OCI-LY7 (cell line): ENCODE data around the gene FUT8. TPM values are rescaled to one million over a fixed set of nuclear protein-coding genes. Genes with fewer than 3 reads are reported as not detected.

ENCODE experiments used
- BruUV-seq: library from RNA; stranded (reverse); fragments of 400-500 nt; replicated peaks from 2 replicates; lab custom pipeline; 2021; lab: Mats Ljungman, UMichigan
- CTCF ChIA-PET: fragments of 300-600 bp; sonication (Branson Sonifier 250); formaldehyde crosslinking; loops from one replicate; lab custom pipeline; 2022; ENCODE audit warnings: antibody characterized with exemption; ENCODE audit not compliant: unreplicated experiment; lab: Charles Lee
- POLR2A ChIA-PET: fragments of 300-600 bp; sonication (Branson Sonifier 250); formaldehyde crosslinking; loops from one replicate; lab custom pipeline; 2022; ENCODE audit warnings: antibody characterized with exemption; lab: Charles Lee
- DNase-seq: peaks from one replicate; pipeline ENCODE4 v3.0.0-alpha.2; 2015; ENCODE audit warnings: low spot score
- H2AFZ ChIP-seq: fragments of 200-600 bp; sonication (generic), shearing (Covaris generic); 2 replicates; pipeline ENCODE4 v1.6.1; 2014; ENCODE audit warnings: mild to moderate bottlenecking, antibody characterized with exemption, low read length, moderate library complexity
- H3K27ac ChIP-seq: fragments of 200-600 bp; sonication (generic); 2 replicates; pipeline ENCODE4 v1.5.1; 2014; ENCODE audit warnings: mixed run types, low read depth, mild to moderate bottlenecking, moderate library complexity, low read length, inconsistent platforms; ENCODE audit not compliant: poor library complexity, severe bottlenecking
- H3K36me3 ChIP-seq: fragments of 200-600 bp; sonication (generic); 2 replicates; pipeline ENCODE4 v1.6.1; 2014; ENCODE audit warnings: mild to moderate bottlenecking, antibody characterized with exemption, low read length, moderate library complexity, mixed read lengths; ENCODE audit not compliant: insufficient read depth
- H3K4me1 ChIP-seq: fragments of 200-600 bp; sonication (generic); 2 replicates; pipeline ENCODE4 v1.5.1; 2014; ENCODE audit warnings: mild to moderate bottlenecking, low read length; ENCODE audit not compliant: insufficient read depth, poor library complexity, severe bottlenecking
- H3K4me2 ChIP-seq: fragments of 200-600 bp; sonication (generic); 2 replicates; pipeline ENCODE4 v1.6.1; 2014; ENCODE audit warnings: mild to moderate bottlenecking, low read length
- H3K4me3 ChIP-seq: fragments of 200-600 bp; sonication (generic); 2 replicates; pipeline ENCODE4 v1.5.1; 2014; ENCODE audit warnings: mild to moderate bottlenecking, low read depth, low read length; ENCODE audit not compliant: poor library complexity, severe bottlenecking
- H3K79me2 ChIP-seq: fragments of 200-600 bp; sonication (generic); 2 replicates; pipeline ENCODE4 v1.6.1; 2016; ENCODE audit warnings: low read depth, mild to moderate bottlenecking, low read length, moderate library complexity, mixed read lengths; ENCODE audit not compliant: insufficient read depth
- H3K9me2 ChIP-seq: fragments of 200-600 bp; sonication (generic); 2 replicates; pipeline ENCODE4 v1.6.1; 2016; ENCODE audit warnings: mild to moderate bottlenecking, low read length, mixed read lengths; ENCODE audit not compliant: insufficient read depth
- H3K9me3 ChIP-seq: fragments of 200-600 bp; sonication (generic); 2 replicates; pipeline ENCODE4 v1.6.1; 2014; ENCODE audit warnings: mild to moderate bottlenecking, mixed run types, low read length, mixed read lengths
- H4K20me1 ChIP-seq: fragments of 200-600 bp; sonication (generic); 2 replicates; pipeline ENCODE4 v1.6.1; 2014; ENCODE audit warnings: mild to moderate bottlenecking, antibody characterized with exemption, low read length, moderate library complexity, mixed read lengths; ENCODE audit not compliant: insufficient read depth
- CTCF ChIP-seq: fragments of 200-600 bp; sonication (generic); conservative IDR thresholded peaks from 2 replicates; pipeline ENCODE4 v1.5.1; 2014; ENCODE audit warnings: mild to moderate bottlenecking, antibody characterized with exemption, low read length, moderate library complexity, mixed read lengths
- EZH2phosphoT487 ChIP-seq: fragments of 200-600 bp; sonication (generic); IDR thresholded peaks from 2 replicates; pipeline ENCODE4 v1.6.1; 2018; ENCODE audit warnings: low read depth, borderline replicate concordance, mild to moderate bottlenecking, mixed run types, antibody characterized with exemption, low read length, moderate library complexity, mixed read lengths
- intact Hi-C: fragments of 100-400 bp; cut with micrococcal nuclease; formaldehyde crosslinking; loops from one replicate; pipeline ENCODE4 v1.10.0; 2022; ENCODE audit not compliant: unreplicated experiment
- total RNA-seq, 2 experiments: library from RNA; depleted of rRNA in 1 of 2; stranded (reverse); fragments of >200 nt in 1 of 2; shearing (Covaris generic) in 1 of 2; gene quantifications; 2 replicates each; pipeline ENCODE4 v1.2.3, GENCODE V29; 2014 to 2022

The FUT8 gene
- total RNA-seq, 2 experiments from 2014 or later = 90.3 to 174 TPM

- H3K79me2 ChIP-seq = no peaks in the 10 kb centered on the region
- H3K27ac ChIP-seq = no peak overlapping the region
- H3K36me3 ChIP-seq = no peaks in the 10 kb centered on the region
- H3K4me2 ChIP-seq = no peak overlapping the region
- no peak for DNase-seq
- intact Hi-C loops = no loop called here
- no peaks in the 10 kb centered on the region for H3K4me1 ChIP-seq
- BruUV-seq = no TSS peak
- CTCF ChIA-PET = no interaction called here
- POLR2A ChIA-PET = no interaction called here
- H4K20me1 ChIP-seq = no peaks in the 10 kb centered on the region
- no peak overlapping the region for H2AFZ ChIP-seq
- H3K4me3 ChIP-seq = no peak overlapping the region
- H3K9me2 ChIP-seq = no peaks in the 10 kb centered on the region
- no peaks in the 10 kb centered on the region for H3K9me3 ChIP-seq
- TF ChIP-seq CTCF (no peak), EZH2phosphoT487 (no peak)
These were observed 356.6 kb downstream of the FUT8 start for GRCh38 chr14:65769151-65769550.

- no peaks in the 10 kb centered on the region for H3K9me3 ChIP-seq
- no TSS peak for BruUV-seq
- POLR2A ChIA-PET = interaction anchor here (0.6 kb wide), 1 partner anchor 355 kb away, joined by 3 read pairs; no protein-coding TSS in a partner anchor
- H3K4me3 ChIP-seq = no peak overlapping the region
- DNase-seq = no peak
- H3K4me1 ChIP-seq = no peaks in the 10 kb centered on the region
- H3K36me3 ChIP-seq = no peaks in the 10 kb centered on the region
- no peak overlapping the region for H2AFZ ChIP-seq
- no peak for TF ChIP-seq EZH2phosphoT487
- TF ChIP-seq CTCF = no peak
- H3K79me2 ChIP-seq = no peaks in the 10 kb centered on the region
- intact Hi-C loops = no loop called here
- CTCF ChIA-PET = no interaction called here
- no peaks in the 10 kb centered on the region for H4K20me1 ChIP-seq
- no peak overlapping the region for H3K4me2 ChIP-seq
- H3K9me2 ChIP-seq = no peaks in the 10 kb centered on the region
- H3K27ac ChIP-seq = no peak overlapping the region
These were observed 358.2 kb downstream of the FUT8 start for GRCh38 chr14:65770681-65771080.

GRCh38 chr14:65771271-65771670 lies 358.7 kb downstream of the FUT8 start:
- ChIA-PET POLR2A (interaction anchor here (0.6 kb wide), 1 partner anchor 356 kb away, joined by 3 read pairs; no protein-coding TSS in a partner anchor), CTCF (no interaction called here)
- intact Hi-C loops = no loop called here
- Histone ChIP-seq H2AFZ (no peak overlapping the region), H3K9me2 (no peaks in the 10 kb centered on the region), H3K79me2 (no peaks in the 10 kb centered on the region), H3K36me3 (no peaks in the 10 kb centered on the region), H3K27ac (no peak overlapping the region), H3K4me1 (no peaks in the 10 kb centered on the region), H4K20me1 (no peaks in the 10 kb centered on the region), H3K4me3 (no peak overlapping the region), H3K4me2 (no peak overlapping the region), H3K9me3 (no peaks in the 10 kb centered on the region)
- DNase-seq = no peak
- BruUV-seq = no TSS peak
- TF ChIP-seq CTCF = no peak
- TF ChIP-seq EZH2phosphoT487 = no peak
